Measurements from ENCODE around the gene EEF1G. TPM values are rescaled to one million over a fixed set of nuclear protein-coding genes. Genes with fewer than 3 reads are reported as not detected.

Gene EEF1G
- total RNA-seq, 4 donors from 2014 or later, result 1,301 to 1,426 (median 1,363) TPM

DNA sequence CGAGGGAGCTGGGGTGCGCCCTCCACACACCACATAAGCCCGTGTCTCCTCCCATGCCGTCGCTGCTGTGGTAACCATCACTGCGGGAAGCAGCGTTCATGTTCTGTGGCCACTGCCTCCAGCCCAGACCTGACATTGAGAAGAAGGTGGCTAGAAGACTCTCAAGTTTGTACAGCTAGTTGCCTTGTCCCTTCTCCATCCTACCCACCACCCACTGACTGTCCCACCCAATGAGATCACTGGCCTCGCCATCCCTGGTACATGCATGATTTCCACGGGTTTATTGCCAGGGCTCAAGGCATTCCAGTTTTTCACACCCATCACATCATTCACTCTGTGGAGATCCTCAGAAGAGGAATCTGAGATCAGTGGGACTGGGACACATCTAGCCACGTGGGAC, 60.1 kb downstream of the EEF1G start:
- Histone ChIP-seq H3K36me3 (no peaks in the 10 kb centered on the region), H3K9me3 (no peaks in the 10 kb centered on the region)

DNA sequence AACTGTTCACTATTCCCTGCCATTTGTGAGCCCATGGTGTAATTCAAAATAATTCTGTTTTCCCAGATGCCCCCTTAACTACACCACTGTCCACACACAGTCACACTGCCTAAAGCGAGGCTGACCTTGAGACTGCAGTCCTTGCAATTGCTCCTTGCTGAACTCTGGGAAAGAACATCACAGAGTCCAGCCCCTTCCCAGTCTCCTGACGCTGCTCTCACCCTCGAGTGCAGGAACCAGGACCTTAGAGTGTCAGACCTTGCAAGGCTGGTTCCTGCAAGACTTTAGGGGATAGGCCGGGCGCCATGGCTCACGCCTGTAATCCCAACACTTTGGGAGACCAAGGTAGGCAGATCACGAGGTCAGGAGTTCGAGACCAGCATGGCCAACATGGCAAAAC, 60.7 kb downstream of the EEF1G start:
- DNase-seq, result no peak
- intact Hi-C loops (cut with DNase I; ENCODE audit: low total_unique reads), result no loop called here
- H3K4me1 ChIP-seq, result peaks cover 0 to 4% of the 10 kb centered on the region in 2 donors
- no peaks in the 10 kb centered on the region for H3K27me3 ChIP-seq
- no peak overlapping the region for H3K27ac ChIP-seq
- no peaks in the 10 kb centered on the region for H3K36me3 ChIP-seq
- H3K4me3 ChIP-seq, result no peak overlapping the region
- TF ChIP-seq, protein P1, sequence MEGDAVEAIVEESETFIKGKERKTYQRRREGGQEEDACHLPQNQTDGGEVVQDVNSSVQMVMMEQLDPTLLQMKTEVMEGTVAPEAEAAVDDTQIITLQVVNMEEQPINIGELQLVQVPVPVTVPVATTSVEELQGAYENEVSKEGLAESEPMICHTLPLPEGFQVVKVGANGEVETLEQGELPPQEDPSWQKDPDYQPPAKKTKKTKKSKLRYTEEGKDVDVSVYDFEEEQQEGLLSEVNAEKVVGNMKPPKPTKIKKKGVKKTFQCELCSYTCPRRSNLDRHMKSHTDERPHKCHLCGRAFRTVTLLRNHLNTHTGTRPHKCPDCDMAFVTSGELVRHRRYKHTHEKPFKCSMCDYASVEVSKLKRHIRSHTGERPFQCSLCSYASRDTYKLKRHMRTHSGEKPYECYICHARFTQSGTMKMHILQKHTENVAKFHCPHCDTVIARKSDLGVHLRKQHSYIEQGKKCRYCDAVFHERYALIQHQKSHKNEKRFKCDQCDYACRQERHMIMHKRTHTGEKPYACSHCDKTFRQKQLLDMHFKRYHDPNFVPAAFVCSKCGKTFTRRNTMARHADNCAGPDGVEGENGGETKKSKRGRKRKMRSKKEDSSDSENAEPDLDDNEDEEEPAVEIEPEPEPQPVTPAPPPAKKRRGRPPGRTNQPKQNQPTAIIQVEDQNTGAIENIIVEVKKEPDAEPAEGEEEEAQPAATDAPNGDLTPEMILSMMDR (IDR thresholded peaks at IDR 0.05), result no peak
- no peak for TF ChIP-seq POLR2A (IDR thresholded peaks at IDR 0.05)
- no peaks in the 10 kb centered on the region for H3K9me3 ChIP-seq

More for the DNA sequence above, 60.1 kb downstream of the EEF1G start:
- intact Hi-C loops (cut with DNase I; ENCODE audit: low total_unique reads), result no loop called here
- Histone ChIP-seq H3K4me1 (peaks cover 3 to 4% of the 10 kb centered on the region in 2 donors), H3K27ac (no peak overlapping the region), H3K27me3 (no peaks in the 10 kb centered on the region), H3K4me3 (no peak overlapping the region)
- DNase-seq, result no peak
- no peak for TF ChIP-seq POLR2A (IDR thresholded peaks at IDR 0.05)
- TF ChIP-seq, protein P1 (IDR thresholded peaks at IDR 0.05), result no peak

Small RNAs within 50 kb of the gene (microRNA-seq; reads per million reads assigned to microRNA genes)
- not detected for gene MIR6747 (ENCODE audit: borderline microRNAs expressed, borderline replicate concordance)

Small RNAs within 50 kb of the gene (small RNA-seq; reads per million reads assigned to genes)
- not detected for gene AP001458.1
- gene EEF1G, result not detected
- not detected for gene MIR6747

Other genes starting within 250 kb of the EEF1G start
- 100 to 1,000 TPM in 1 of 4 donors, 10 to 100 TPM in 3; 10.9 to 133 (median 30.0) TPM for gene ASRGL1, start 236.4 kb downstream of the EEF1G start, total RNA-seq
- not detected for gene SCGB1A1, start 154.9 kb downstream of the EEF1G start, total RNA-seq
- 1,000 to 10,000 TPM in 1 of 4 donors, 100 to 1,000 TPM in 3; 452 to 1,353 (median 779) TPM for gene AHNAK, start 27.1 kb downstream of the EEF1G start, total RNA-seq
- 10 to 100 TPM in 1 of 4 donors, 1 to 10 TPM in 3; 7.1 to 19.3 (median 8.6) TPM for gene TUT1, start 17.6 kb upstream of the EEF1G start, total RNA-seq
- 100 to 1,000 TPM in 2 of 4 donors, 10 to 100 TPM in 2; 37.9 to 120 (median 78.2) TPM for gene MTA2, start 28.0 kb upstream of the EEF1G start, total RNA-seq
- 100 to 1,000 TPM in 1 of 4 donors, 10 to 100 TPM in 3; 17.9 to 126 (median 36.8) TPM for gene EML3, start 38.9 kb upstream of the EEF1G start, total RNA-seq
- 10 to 100 TPM in 1 of 4 donors, 1 to 10 TPM in 1, under 1 TPM in 1, not detected in 1; 0.77 to 11.9 (median 5.3) TPM for gene ROM1, start 39.4 kb upstream of the EEF1G start, total RNA-seq
- gene B3GAT3, start 48.1 kb upstream of the EEF1G start, total RNA-seq, result 10 to 100 TPM; 17.7 to 50.4 (median 23.1) TPM
- gene GANAB, start 72.7 kb upstream of the EEF1G start, total RNA-seq, result 100 to 1,000 TPM in 3 of 4 donors, 10 to 100 TPM in 1; 56.9 to 513 (median 270) TPM
- 10 to 100 TPM in 3 of 4 donors, 1 to 10 TPM in 1; 4.9 to 27.4 (median 18.8) TPM for gene INTS5, start 79.4 kb upstream of the EEF1G start, total RNA-seq
- gene C11orf98, start 91.3 kb upstream of the EEF1G start, total RNA-seq, result 10 to 100 TPM in 3 of 4 donors, 1 to 10 TPM in 1; 4.6 to 35.7 (median 19.5) TPM
- 10 to 100 TPM in 2 of 4 donors, 1 to 10 TPM in 1, not detected in 1; 7.7 to 25.9 (median 12.6) TPM for gene CSKMT, start 91.4 kb upstream of the EEF1G start, total RNA-seq
- gene UQCC3, start 97.8 kb upstream of the EEF1G start, total RNA-seq, result 1 to 10 TPM in 3 of 4 donors, under 1 TPM in 1; 0.51 to 6.6 (median 3.4) TPM
- 10 to 100 TPM in 1 of 4 donors, 1 to 10 TPM in 2, not detected in 1; 3.5 to 18.2 (median 6.9) TPM for gene LBHD1, start 98.4 kb upstream of the EEF1G start, total RNA-seq
- gene UBXN1, start 105.2 kb upstream of the EEF1G start, total RNA-seq, result 100 to 1,000 TPM in 2 of 4 donors, 10 to 100 TPM in 2; 55.4 to 276 (median 102) TPM
- gene LRRN4CL, start 115.6 kb upstream of the EEF1G start, total RNA-seq, result 10 to 100 TPM; 36.2 to 50.6 (median 41.4) TPM
- 10 to 100 TPM; 24.1 to 46.7 (median 34.4) TPM for gene BSCL2, start 133.5 kb upstream of the EEF1G start, total RNA-seq
- under 1 TPM in 1 of 4 donors, not detected in 3; 0.52 TPM for gene GNG3, start 133.8 kb upstream of the EEF1G start, total RNA-seq
- gene HNRNPUL2, start 153.6 kb upstream of the EEF1G start, total RNA-seq, result 10 to 100 TPM; 17.7 to 58.3 (median 21.3) TPM
- gene TTC9C, start 154.6 kb upstream of the EEF1G start, total RNA-seq, result 10 to 100 TPM in 2 of 4 donors, 1 to 10 TPM in 2; 1.3 to 32.4 (median 16.3) TPM
- 10 to 100 TPM in 3 of 4 donors, under 1 TPM in 1; 0.59 to 28.9 (median 18.3) TPM for gene ZBTB3, start 180.3 kb upstream of the EEF1G start, total RNA-seq
- gene POLR2G, start 187.7 kb upstream of the EEF1G start, total RNA-seq, result 10 to 100 TPM; 55.0 to 97.6 (median 76.0) TPM
- 10 to 100 TPM in 3 of 4 donors, 1 to 10 TPM in 1; 6.8 to 34.3 (median 24.1) TPM for gene TAF6L, start 197.5 kb upstream of the EEF1G start, total RNA-seq
- 10 to 100 TPM; 22.3 to 83.8 (median 34.2) TPM for gene TMEM179B, start 213.5 kb upstream of the EEF1G start, total RNA-seq
- gene TMEM223, start 218.1 kb upstream of the EEF1G start, total RNA-seq, result 10 to 100 TPM in 2 of 4 donors, 1 to 10 TPM in 2; 1.0 to 28.0 (median 10.0) TPM
- 10 to 100 TPM; 41.0 to 96.2 (median 50.2) TPM for gene NXF1, start 231.5 kb upstream of the EEF1G start, total RNA-seq

Data from uterus (tissue), 4 donors.